Fibroblast of the aortic adventitia (primary cell): Measurements from ENCODE around the gene CSGALNACT2. TPM values are rescaled to one million over a fixed set of nuclear protein-coding genes. Genes with fewer than 3 reads are reported as not detected.

Source experiments
- DNase-seq: peaks from one replicate; pipeline ENCODE4 v3.0.0-alpha.2; 2010; ENCODE audit warnings: low read depth
- H3K4me3 ChIP-seq: 2 replicates; pipeline ENCODE4 v1.5.1; 2011; ENCODE audit warnings: low read depth, mild to moderate bottlenecking, control low read depth, low read length, moderate library complexity
- total RNA-seq: library from RNA; depleted of rRNA; stranded (reverse); fragments of >200 nt; gene quantifications from 2 replicates; pipeline ENCODE4 v1.2.3, GENCODE V29; 2012; ENCODE audit warnings: low replicate concordance
- TF ChIP-seq, protein P1 (sequence below): IDR thresholded peaks from 2 replicates; pipeline ENCODE4 v1.5.1; 2011; ENCODE audit warnings: mild to moderate bottlenecking, low read length, control low read depth, inconsistent platforms; ENCODE audit not compliant: insufficient read depth

Gene CSGALNACT2
- total RNA-seq, 1 donor, result 35.7 TPM

DNA sequence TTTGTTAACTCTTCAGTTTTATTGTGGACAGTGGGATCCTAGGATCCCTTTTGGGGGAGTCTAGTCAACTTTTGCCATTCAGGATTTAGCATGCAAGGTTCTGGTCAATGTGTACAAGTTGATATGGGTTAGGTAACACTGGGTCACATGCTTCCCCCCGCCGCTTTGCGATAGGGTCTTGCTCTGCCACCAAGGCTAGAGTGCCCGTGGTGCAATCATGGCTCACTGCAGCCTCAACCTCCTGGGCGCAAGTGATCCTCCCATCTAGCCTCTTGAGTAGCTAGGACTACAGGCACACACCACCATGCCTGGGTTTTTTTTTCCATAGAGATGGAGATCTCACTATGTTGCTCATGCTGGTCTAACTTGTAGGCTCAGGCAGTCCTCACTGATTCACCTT lies 3.2 kb upstream of the CSGALNACT2 start:
- DNase-seq, result no peak
- TF ChIP-seq, protein P1, sequence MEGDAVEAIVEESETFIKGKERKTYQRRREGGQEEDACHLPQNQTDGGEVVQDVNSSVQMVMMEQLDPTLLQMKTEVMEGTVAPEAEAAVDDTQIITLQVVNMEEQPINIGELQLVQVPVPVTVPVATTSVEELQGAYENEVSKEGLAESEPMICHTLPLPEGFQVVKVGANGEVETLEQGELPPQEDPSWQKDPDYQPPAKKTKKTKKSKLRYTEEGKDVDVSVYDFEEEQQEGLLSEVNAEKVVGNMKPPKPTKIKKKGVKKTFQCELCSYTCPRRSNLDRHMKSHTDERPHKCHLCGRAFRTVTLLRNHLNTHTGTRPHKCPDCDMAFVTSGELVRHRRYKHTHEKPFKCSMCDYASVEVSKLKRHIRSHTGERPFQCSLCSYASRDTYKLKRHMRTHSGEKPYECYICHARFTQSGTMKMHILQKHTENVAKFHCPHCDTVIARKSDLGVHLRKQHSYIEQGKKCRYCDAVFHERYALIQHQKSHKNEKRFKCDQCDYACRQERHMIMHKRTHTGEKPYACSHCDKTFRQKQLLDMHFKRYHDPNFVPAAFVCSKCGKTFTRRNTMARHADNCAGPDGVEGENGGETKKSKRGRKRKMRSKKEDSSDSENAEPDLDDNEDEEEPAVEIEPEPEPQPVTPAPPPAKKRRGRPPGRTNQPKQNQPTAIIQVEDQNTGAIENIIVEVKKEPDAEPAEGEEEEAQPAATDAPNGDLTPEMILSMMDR, result no peak
- H3K4me3 ChIP-seq, result no peak overlapping the region

DNA sequence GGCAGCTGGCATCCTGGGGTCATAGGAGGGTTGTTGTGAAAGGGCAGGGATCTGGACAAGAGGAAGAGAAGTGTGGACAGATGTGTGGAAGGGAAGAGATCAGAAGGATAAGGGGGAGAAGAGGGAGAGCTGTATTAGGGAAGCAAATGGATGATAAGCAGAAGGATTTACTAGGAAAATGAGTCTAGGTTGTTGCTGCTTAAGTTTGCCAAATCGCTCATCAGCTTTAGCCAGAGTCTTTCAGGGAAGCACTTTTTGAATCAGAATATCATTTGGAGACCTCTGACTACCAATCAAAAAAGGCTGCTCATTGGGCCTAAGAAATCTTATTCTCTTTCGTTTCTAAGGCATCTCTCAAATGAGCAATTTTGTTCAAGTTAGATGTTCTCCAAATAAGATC lies 2.6 kb upstream of the CSGALNACT2 start:
- TF ChIP-seq, protein P1, result no peak
- no peak for DNase-seq
- H3K4me3 ChIP-seq, result no peak overlapping the region

DNA sequence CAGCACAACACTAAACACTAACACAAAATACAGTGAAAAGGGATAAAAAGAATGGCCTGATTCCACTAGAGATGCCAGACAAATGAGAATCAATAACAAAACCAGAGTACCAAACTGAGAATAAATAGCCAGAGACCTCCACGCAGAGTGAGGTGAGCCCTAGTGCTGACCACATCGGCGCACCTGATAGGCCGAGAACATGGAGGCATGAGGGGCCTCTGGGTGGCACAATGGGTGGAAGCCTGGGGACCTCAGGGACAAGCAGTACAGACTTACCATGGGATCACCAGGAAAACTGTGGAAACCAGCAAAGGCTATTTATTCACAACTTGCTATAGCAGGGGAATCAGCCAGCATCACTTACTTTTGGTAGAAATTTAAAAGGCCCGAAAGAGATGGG lies 1.8 kb upstream of the CSGALNACT2 start:
- TF ChIP-seq, protein P1, result no peak
- peak overlapping the region; percentile 28 for H3K4me3 ChIP-seq

DNA sequence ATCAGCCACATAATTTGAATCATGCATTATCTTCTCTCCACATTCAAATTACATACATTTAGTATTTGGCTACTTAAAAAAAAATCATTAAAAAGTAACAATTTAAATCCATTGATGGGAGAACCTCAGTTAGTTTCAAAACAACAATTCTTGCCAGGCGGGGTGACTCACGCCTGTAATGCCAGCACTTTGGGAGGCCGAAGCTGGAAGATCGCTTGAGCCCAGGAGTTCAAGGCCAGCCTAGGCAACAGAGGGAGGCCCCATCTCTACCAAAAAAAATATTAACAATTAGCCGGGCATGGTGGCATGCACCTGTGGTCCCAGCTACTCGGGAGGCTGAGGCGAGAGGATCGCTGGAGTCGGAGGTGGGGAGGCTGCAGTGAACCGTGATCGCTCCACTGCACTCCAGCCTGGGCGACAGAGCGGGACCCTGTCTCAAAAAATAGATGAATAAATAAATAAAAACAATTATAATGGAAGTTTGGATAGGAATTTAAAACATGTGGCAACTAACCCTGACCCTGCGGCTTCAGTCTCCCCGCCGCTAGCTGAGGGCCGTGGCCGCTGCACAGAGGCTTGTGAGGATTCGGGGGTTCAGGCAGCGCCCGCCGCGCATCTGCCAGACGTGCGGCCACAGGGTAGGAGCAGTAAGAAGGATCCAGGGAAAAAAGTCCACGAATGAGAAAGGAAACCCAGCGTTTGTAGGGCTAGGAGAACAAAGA lies 1.1 kb upstream of the CSGALNACT2 start:
- peak overlapping the region; percentile 89 for H3K4me3 ChIP-seq
- peak; percentile 56 for DNase-seq
- TF ChIP-seq, protein P1, result no peak

More for the DNA sequence above, 1.8 kb upstream of the CSGALNACT2 start:
- no peak for DNase-seq

DNA sequence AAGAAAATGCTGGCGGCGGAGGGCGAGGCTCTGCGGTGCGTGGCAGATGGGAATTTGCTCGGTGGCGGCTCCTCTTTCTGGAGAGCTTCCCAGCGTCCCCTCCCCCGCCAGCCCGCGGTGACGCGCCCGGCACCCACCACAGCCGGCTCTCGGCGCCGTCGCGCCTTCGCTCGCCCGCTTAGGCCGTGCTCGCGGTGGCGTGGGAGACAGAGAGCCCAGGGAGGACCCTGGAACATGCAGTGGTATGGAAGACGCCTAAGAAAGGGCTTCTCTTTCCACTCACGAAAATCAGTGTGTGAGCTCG lies 576 bp upstream of the CSGALNACT2 start:
- peak overlapping the region; percentile 89 for H3K4me3 ChIP-seq
- TF ChIP-seq, protein P1, result no peak
- DNase-seq, result peak; percentile 54

DNA sequence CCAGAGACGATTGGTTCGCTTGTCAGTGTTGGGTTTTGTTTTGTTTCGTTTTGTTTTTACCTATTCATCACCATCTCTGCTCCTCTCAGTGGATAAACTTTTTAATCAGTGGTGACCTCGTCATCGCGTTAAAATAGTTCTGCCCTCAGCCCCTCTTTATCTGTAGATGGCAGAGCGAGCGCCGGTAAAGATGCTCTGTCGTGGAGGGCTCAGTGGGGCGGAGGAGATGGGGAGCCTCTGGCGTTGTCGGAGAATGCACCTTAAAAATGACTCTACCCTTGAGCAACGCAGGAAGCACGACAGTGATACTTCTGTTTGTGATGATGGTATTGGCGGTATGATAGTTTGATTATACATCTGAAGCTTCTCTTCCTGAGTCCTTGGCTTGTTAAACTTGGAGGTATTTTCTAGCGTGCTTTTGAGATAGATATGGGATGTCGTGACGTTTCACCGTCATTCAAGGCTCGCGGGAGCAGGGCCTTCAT lies 554 bp downstream of the CSGALNACT2 start:
- TF ChIP-seq, protein P1, result no peak
- H3K4me3 ChIP-seq, result peak overlapping the region; percentile 89
- peak; percentile 62 for DNase-seq

DNA sequence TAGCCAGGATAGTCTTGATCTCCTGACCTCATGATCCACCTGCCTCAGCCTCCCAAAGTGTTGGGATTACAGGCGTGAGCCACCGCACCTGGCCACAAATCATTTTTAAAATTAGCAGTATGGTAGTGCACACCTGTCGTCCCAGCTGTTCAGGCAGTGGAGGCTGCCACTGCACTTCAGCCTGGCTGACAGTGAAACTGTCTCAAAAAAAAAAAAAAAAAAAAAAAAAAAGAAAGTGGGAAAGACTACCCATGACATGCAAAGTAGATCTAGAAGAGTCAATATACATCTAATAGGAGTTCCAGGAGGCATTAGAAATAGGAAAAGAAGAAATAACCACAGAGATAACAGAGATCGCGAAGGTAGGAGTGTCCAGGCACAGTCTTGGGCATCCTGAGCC lies 3.2 kb downstream of the CSGALNACT2 start:
- no peak overlapping the region for H3K4me3 ChIP-seq
- TF ChIP-seq, protein P1, result no peak
- DNase-seq, result no peak
